Activated T-helper 1 cell treated with anti-CD3 and anti-CD28 coated beads, Interleukin-12 subunit alpha, Interleukin-12 subunit beta, Interleukin-2, Interleukin-4 antibody, amounts not matched to agents 30 ng/mL and 10 ng/mL and 1 ng/mL, durations not matched to agents 14 hours and 24 hours and 36 hours (primary cell): ENCODE measurements around the gene FUT9. TPM values are rescaled to one million over a fixed set of nuclear protein-coding genes. Genes with fewer than 3 reads are reported as not detected.

Source experiments
- DNase-seq: peaks from one replicate; pipeline ENCODE4 v3.0.0; 2021; ENCODE audit warnings: low spot score
- H3K27ac Mint-ChIP-seq: one replicate; pipeline ENCODE4 v1.8.0; 2021; ENCODE audit warnings: mild to moderate bottlenecking, mixed read lengths
- H3K27me3 Mint-ChIP-seq: one replicate; pipeline ENCODE4 v1.8.0; 2022; ENCODE audit warnings: mild to moderate bottlenecking, moderate library complexity, mixed read lengths; ENCODE audit not compliant: insufficient read depth
- H3K36me3 Mint-ChIP-seq: one replicate; pipeline ENCODE4 v1.8.0; 2021; ENCODE audit warnings: low read depth, mixed read lengths
- H3K4me1 Mint-ChIP-seq: one replicate; pipeline ENCODE4 v1.8.0; 2021; ENCODE audit warnings: low read depth, mixed read lengths
- H3K4me3 Mint-ChIP-seq: one replicate; pipeline ENCODE4 v1.8.0; 2021; ENCODE audit warnings: mild to moderate bottlenecking, moderate library complexity, mixed read lengths
- H3K9me3 Mint-ChIP-seq: one replicate; pipeline ENCODE4 v1.8.0; 2021; ENCODE audit warnings: mixed read lengths
- intact Hi-C: fragments of 100-400 bp; cut with micrococcal nuclease; formaldehyde crosslinking; loops from one replicate; pipeline ENCODE4 v1.15.1; 2024
- total RNA-seq: library from RNA; stranded (reverse); gene quantifications from 2 replicates; pipeline ENCODE4 v1.2.3, GENCODE V29; 2022

Gene FUT9
- total RNA-seq, 1 donor from 2014 or later: not detected

- intact Hi-C loops: loop anchor here (5.0 kb wide), 1 partner anchor 311 kb away; no protein-coding TSS in a partner anchor
- no peak overlapping the region for H3K4me3 Mint-ChIP-seq
- no peak overlapping the region for H3K27ac Mint-ChIP-seq
These were observed 140.7 kb downstream of the FUT9 start for GRCh38 chr6:96156425-96156824.

GRCh38 chr6:96157018-96157565, 141.3 kb downstream of the FUT9 start:
- Mint-ChIP-seq H3K27me3 (no peaks in the 10 kb centered on the region), H3K27ac (no peak overlapping the region), H3K4me1 (peaks cover 7% of the 10 kb centered on the region), H3K4me3 (no peak overlapping the region), H3K9me3 (no peaks in the 10 kb centered on the region), H3K36me3 (no peaks in the 10 kb centered on the region)
- no peak for DNase-seq
- intact Hi-C loops: loop anchor here (5.0 kb wide), 1 partner anchor 310 kb away; no protein-coding TSS in a partner anchor

More at GRCh38 chr6:96156425-96156824, 140.7 kb downstream of the FUT9 start:
- Mint-ChIP-seq H3K4me1 (peaks cover 7% of the 10 kb centered on the region), H3K9me3 (no peaks in the 10 kb centered on the region), H3K27me3 (no peaks in the 10 kb centered on the region), H3K36me3 (no peaks in the 10 kb centered on the region)
- no peak for DNase-seq

GRCh38 chr6:96162711-96163120, 146.9 kb downstream of the FUT9 start:
- no peaks in the 10 kb centered on the region for H3K4me1 Mint-ChIP-seq

DNA sequence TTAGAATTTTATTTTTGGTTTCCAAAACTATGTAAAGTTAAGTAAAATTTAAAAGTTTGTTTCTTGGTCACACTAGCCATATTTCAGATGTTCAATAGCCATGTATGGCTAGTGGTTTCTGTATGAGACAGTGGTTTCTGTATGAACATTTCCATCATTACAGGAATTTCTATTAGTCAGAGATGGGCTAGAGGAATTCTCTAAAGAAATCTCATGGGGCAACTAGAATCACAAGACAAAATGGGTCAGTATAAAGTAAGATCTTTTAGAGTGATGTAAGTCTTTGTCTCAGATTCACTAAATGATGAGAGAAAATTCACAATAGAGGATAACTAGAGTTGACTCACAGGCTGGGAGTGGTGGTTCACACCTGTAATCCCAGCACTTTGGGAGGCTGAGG, 149.0 kb downstream of the FUT9 start:
- DNase-seq: no peak
- Mint-ChIP-seq H3K27ac (no peak overlapping the region), H3K36me3 (no peaks in the 10 kb centered on the region), H3K4me1 (no peaks in the 10 kb centered on the region), H3K27me3 (no peaks in the 10 kb centered on the region), H3K4me3 (no peak overlapping the region), H3K9me3 (no peaks in the 10 kb centered on the region)
- intact Hi-C loops: no loop called here

More at GRCh38 chr6:96162711-96163120, 146.9 kb downstream of the FUT9 start:
- H3K27me3 Mint-ChIP-seq: no peaks in the 10 kb centered on the region
- intact Hi-C loops: no loop called here
- no peak for DNase-seq
- no peaks in the 10 kb centered on the region for H3K36me3 Mint-ChIP-seq
- no peak overlapping the region for H3K27ac Mint-ChIP-seq
- no peaks in the 10 kb centered on the region for H3K9me3 Mint-ChIP-seq
- H3K4me3 Mint-ChIP-seq: no peak overlapping the region

DNA sequence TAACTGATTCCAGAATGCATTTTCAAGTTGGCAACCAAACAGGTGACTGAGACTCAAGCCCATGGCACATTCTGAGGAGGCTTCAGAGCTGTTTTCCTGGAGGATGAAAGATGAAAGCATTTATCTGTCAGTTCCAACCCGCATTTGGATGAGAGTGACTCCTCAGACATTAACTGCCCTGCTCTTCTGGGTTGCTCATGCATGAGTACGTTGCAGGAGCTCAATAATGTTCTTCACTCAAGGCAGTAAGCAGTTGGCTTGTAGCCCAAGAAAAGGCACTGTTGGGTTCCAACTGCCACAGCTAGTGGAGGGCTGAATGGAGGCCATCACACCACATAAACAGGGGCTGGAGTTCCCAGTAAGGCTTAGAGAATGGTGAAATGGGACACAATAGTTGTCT, 155.3 kb downstream of the FUT9 start:
- Mint-ChIP-seq H3K4me3 (no peak overlapping the region), H3K4me1 (no peaks in the 10 kb centered on the region), H3K9me3 (no peaks in the 10 kb centered on the region), H3K27ac (no peak overlapping the region), H3K27me3 (no peaks in the 10 kb centered on the region), H3K36me3 (no peaks in the 10 kb centered on the region)
- intact Hi-C loops: no loop called here
- no peak for DNase-seq

DNA sequence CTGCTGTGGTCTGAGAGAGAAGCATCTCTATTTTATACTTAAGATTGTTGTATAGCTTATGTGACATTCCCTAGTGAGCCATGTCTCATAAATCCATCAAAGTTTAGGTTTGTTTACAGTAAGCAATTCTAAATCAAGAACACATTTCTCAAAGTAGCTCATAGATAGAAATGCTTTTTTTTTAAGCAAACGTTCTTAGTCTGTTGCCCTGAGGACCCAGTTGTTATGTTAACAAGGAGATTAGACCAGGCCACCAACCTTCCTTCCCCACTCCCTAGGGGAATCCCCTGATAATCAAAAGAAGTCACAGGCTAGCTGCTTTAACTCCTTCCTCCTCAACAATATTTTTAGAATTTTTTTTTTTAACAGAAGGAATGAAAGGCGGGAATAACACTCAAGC, 169.0 kb downstream of the FUT9 start:
- Mint-ChIP-seq H3K9me3 (no peaks in the 10 kb centered on the region), H3K27me3 (no peaks in the 10 kb centered on the region), H3K27ac (no peak overlapping the region), H3K4me1 (no peaks in the 10 kb centered on the region), H3K4me3 (no peak overlapping the region), H3K36me3 (no peaks in the 10 kb centered on the region)
- no peak for DNase-seq
- intact Hi-C loops: no loop called here

- intact Hi-C loops: no loop called here
- no peak overlapping the region for H3K27ac Mint-ChIP-seq
- DNase-seq: no peak
- H3K9me3 Mint-ChIP-seq: no peaks in the 10 kb centered on the region
- no peaks in the 10 kb centered on the region for H3K36me3 Mint-ChIP-seq
- H3K27me3 Mint-ChIP-seq: no peaks in the 10 kb centered on the region
- no peak overlapping the region for H3K4me3 Mint-ChIP-seq
- H3K4me1 Mint-ChIP-seq: no peaks in the 10 kb centered on the region
These were observed 170.3 kb downstream of the FUT9 start for GRCh38 chr6:96186094-96186493.

- Mint-ChIP-seq H3K4me1 (no peaks in the 10 kb centered on the region), H3K27me3 (no peaks in the 10 kb centered on the region), H3K36me3 (no peaks in the 10 kb centered on the region), H3K27ac (no peak overlapping the region), H3K4me3 (no peak overlapping the region), H3K9me3 (no peaks in the 10 kb centered on the region)
- DNase-seq: no peak
- intact Hi-C loops: no loop called here
These were observed 170.9 kb downstream of the FUT9 start for GRCh38 chr6:96186516-96187195.

GRCh38 chr6:96194675-96195074, 178.9 kb downstream of the FUT9 start:
- no peaks in the 10 kb centered on the region for H3K27me3 Mint-ChIP-seq
- intact Hi-C loops: no loop called here
- peaks cover 9% of the 10 kb centered on the region for H3K9me3 Mint-ChIP-seq
- DNase-seq: no peak
- H3K4me1 Mint-ChIP-seq: no peaks in the 10 kb centered on the region
- H3K36me3 Mint-ChIP-seq: no peaks in the 10 kb centered on the region
- no peak overlapping the region for H3K4me3 Mint-ChIP-seq
- H3K27ac Mint-ChIP-seq: no peak overlapping the region

DNA sequence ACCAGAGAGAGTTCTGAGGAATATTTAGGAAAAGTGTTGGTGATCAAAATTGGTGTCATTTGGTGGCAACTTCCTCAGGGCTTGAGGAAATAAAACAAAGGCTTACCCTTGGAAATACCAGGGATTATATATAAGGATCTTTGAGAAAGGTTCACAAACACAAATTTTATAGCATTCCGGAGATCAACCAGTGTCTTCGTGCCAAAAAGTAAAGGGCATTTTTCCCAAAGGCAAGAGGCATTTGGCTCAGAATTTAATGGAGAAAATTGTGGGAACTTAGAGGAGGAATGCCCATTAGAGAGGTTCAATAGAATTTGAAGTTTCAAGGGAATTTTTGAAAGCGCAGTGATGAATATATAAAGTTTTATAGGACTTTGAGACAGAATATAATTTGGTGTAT, 179.5 kb downstream of the FUT9 start:
- H3K4me1 Mint-ChIP-seq: no peaks in the 10 kb centered on the region
- H3K4me3 Mint-ChIP-seq: no peak overlapping the region
- no peaks in the 10 kb centered on the region for H3K36me3 Mint-ChIP-seq
- H3K27ac Mint-ChIP-seq: no peak overlapping the region
- peaks cover 9% of the 10 kb centered on the region for H3K9me3 Mint-ChIP-seq
- DNase-seq: no peak
- intact Hi-C loops: no loop called here
- no peaks in the 10 kb centered on the region for H3K27me3 Mint-ChIP-seq

DNA sequence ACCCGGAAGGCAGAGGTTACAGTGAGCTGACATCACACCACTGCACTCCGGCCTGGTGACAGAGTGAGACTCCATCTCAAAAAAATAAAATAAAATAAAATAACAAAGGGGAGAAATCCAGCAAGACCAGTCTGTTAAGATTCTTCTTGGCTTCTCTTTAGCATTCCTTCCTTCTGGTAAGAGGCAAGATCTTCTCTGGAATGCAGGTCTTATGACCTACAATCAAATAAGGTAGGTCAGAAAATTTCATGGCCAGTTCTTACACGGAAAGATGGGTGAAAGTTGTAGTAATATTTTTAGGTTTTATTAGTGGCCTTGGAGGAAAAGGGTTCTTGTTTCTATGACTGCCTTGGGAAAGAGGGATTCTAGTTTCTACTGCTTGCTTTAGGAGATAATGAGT, 180.9 kb downstream of the FUT9 start:
- H3K4me1 Mint-ChIP-seq: no peaks in the 10 kb centered on the region
- peaks cover 9% of the 10 kb centered on the region for H3K9me3 Mint-ChIP-seq
- H3K36me3 Mint-ChIP-seq: no peaks in the 10 kb centered on the region
- no peak for DNase-seq
- H3K27ac Mint-ChIP-seq: no peak overlapping the region
- intact Hi-C loops: no loop called here
- no peak overlapping the region for H3K4me3 Mint-ChIP-seq
- no peaks in the 10 kb centered on the region for H3K27me3 Mint-ChIP-seq

DNA sequence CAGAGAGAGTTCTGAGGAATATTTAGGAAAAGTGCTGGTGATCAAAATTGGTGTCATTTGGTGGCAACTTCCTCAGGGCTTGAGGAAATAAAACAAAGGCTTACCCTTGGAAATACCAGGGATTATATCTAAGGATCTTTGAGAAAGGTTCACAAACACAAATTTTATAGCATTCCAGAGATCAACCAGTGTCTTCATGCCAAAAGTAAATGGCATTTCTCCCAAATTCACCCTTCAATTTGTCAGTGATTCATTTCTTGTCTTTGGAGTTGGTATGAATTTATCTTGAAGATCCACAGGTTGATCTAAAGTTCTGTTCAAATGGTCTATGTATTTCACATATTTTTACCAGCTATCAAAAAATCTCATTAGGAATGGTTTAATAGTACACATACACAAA, 181.5 kb downstream of the FUT9 start:
- no peak overlapping the region for H3K4me3 Mint-ChIP-seq
- DNase-seq: no peak
- peaks cover 4% of the 10 kb centered on the region for H3K9me3 Mint-ChIP-seq
- no peaks in the 10 kb centered on the region for H3K4me1 Mint-ChIP-seq
- no peaks in the 10 kb centered on the region for H3K36me3 Mint-ChIP-seq
- H3K27me3 Mint-ChIP-seq: no peaks in the 10 kb centered on the region
- H3K27ac Mint-ChIP-seq: no peak overlapping the region
- intact Hi-C loops: no loop called here

GRCh38 chr6:96202571-96202970, 186.8 kb downstream of the FUT9 start:
- H3K27ac Mint-ChIP-seq: no peak overlapping the region
- H3K4me3 Mint-ChIP-seq: no peak overlapping the region
- no peaks in the 10 kb centered on the region for H3K27me3 Mint-ChIP-seq
- H3K4me1 Mint-ChIP-seq: no peaks in the 10 kb centered on the region
- intact Hi-C loops: no loop called here
- no peaks in the 10 kb centered on the region for H3K36me3 Mint-ChIP-seq
- H3K9me3 Mint-ChIP-seq: no peaks in the 10 kb centered on the region
- DNase-seq: no peak

DNA sequence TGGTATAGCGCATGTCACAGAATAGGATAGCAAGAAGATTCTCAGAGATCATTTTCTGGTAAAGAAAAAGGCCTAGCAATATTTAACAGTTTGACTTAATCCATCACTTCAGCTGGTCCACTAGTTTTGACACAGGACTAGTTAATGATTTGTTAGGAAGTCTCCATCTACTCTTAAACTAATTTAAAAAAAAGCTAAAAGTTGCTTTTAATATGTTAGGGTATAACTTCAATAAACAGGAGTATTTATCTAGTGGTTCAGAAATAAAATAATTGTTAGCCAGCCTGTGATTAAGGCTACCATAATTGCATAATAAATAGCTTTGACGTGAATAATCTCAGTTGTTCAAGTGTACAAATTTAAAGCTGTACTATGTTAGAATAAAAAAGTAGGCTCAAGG, 195.6 kb downstream of the FUT9 start:
- Mint-ChIP-seq H3K4me3 (no peak overlapping the region), H3K9me3 (no peaks in the 10 kb centered on the region), H3K4me1 (no peaks in the 10 kb centered on the region), H3K36me3 (no peaks in the 10 kb centered on the region), H3K27ac (no peak overlapping the region), H3K27me3 (no peaks in the 10 kb centered on the region)
- intact Hi-C loops: no loop called here
- no peak for DNase-seq
